IMR-90 (cell line): ENCODE data around the gene SEC31B. TPM values are rescaled to one million over a fixed set of nuclear protein-coding genes. Genes with fewer than 3 reads are reported as not detected.

Experiments used
- ATAC-seq: fragments of 200-7000 bp; cut with Tn5 transposase; 2 replicates; pipeline ENCODE4 v1.9.1; 2020; ENCODE audit warnings: low read depth, mild to moderate bottlenecking, moderate library complexity
- BruUV-seq: library from RNA; stranded (reverse); fragments of 400-500 nt; replicated peaks from 2 replicates; lab custom pipeline; 2021; lab: Mats Ljungman, UMichigan
- CTCF ChIA-PET: fragments of 300-600 bp; formaldehyde crosslinking; extraction: SDS; loops from one replicate; lab custom pipeline; 2021; ENCODE audit warnings: antibody characterized with exemption; lab: Yijun Ruan, JAX
- POLR2A ChIA-PET: fragments of 300-600 bp; sonication (Branson Sonifier 250); formaldehyde crosslinking; loops from one replicate; lab custom pipeline; 2022; ENCODE audit warnings: antibody characterized with exemption; ENCODE audit not compliant: unreplicated experiment; lab: Charles Lee
- DNase-seq: peaks from one replicate; pipeline ENCODE4 v3.0.0; 2013
- H2AFZ ChIP-seq: replicated peaks from 2 replicates; pipeline ENCODE3; 2013; ENCODE audit warnings: low read length, mild to moderate bottlenecking; ENCODE audit not compliant: poor library complexity
- H2AK5ac ChIP-seq: 2 replicates; pipeline ENCODE4 v1.6.1; 2013; ENCODE audit warnings: low read depth, low read length, inconsistent platforms
- H2AK9ac ChIP-seq: replicated peaks from 2 replicates; pipeline ENCODE3; 2013; ENCODE audit warnings: mild to moderate bottlenecking, low read depth, low read length, moderate library complexity; ENCODE audit not compliant: poor library complexity
- H2BK120ac ChIP-seq: 2 replicates; pipeline ENCODE4 v1.6.1; 2013; ENCODE audit warnings: low read depth, low read length, inconsistent platforms
- H2BK15ac ChIP-seq: 3 replicates; pipeline ENCODE4 v1.6.1; 2013; ENCODE audit warnings: low read depth, low read length, inconsistent platforms
- H2BK20ac ChIP-seq: 2 replicates; pipeline ENCODE4 v1.6.1; 2013; ENCODE audit warnings: low read depth, mild to moderate bottlenecking, inconsistent platforms, low read length, moderate library complexity
- H2BK5ac ChIP-seq: 2 replicates; pipeline ENCODE4 v1.6.1; 2013; ENCODE audit warnings: mild to moderate bottlenecking, low read depth, low read length, inconsistent platforms; ENCODE audit not compliant: poor library complexity, severe bottlenecking
- H3K14ac ChIP-seq: replicated peaks from 2 replicates; pipeline ENCODE4 v1.6.1; 2013; ENCODE audit warnings: low read depth, low read length, inconsistent platforms
- H3K18ac ChIP-seq: 2 replicates; pipeline ENCODE4 v1.6.1; 2013; ENCODE audit warnings: low read depth, low read length, control low read depth
- H3K23ac ChIP-seq: 2 replicates; pipeline ENCODE4 v1.6.1; 2013; ENCODE audit warnings: low read depth, low read length, inconsistent platforms
- H3K27ac ChIP-seq: 2 replicates; pipeline ENCODE4 v1.5.1; 2013; ENCODE audit warnings: mild to moderate bottlenecking, control low read depth, low read length; ENCODE audit not compliant: insufficient read depth
- H3K27me3 ChIP-seq: 2 replicates; pipeline ENCODE4 v1.6.1; 2013; ENCODE audit warnings: low read length; ENCODE audit not compliant: control insufficient read depth, insufficient read depth
- H3K36me3 ChIP-seq: 2 replicates; pipeline ENCODE4 v1.6.1; 2013; ENCODE audit warnings: low read length, mixed read lengths; ENCODE audit not compliant: control insufficient read depth, insufficient read depth
- H3K4ac ChIP-seq: 2 replicates; pipeline ENCODE4 v1.6.1; 2013; ENCODE audit warnings: low read depth, low read length, inconsistent platforms
- H3K4me1 ChIP-seq: 2 replicates; pipeline ENCODE4 v1.6.1; 2013; ENCODE audit warnings: low read length, mixed read lengths; ENCODE audit not compliant: control insufficient read depth, insufficient read depth
- H3K4me2 ChIP-seq: 2 replicates; pipeline ENCODE4 v1.6.1; 2013; ENCODE audit warnings: low read depth, mild to moderate bottlenecking, control low read depth, low read length, moderate library complexity
- H3K4me3 ChIP-seq: 2 replicates; pipeline ENCODE4 v1.5.1; 2013; ENCODE audit warnings: low read depth, mild to moderate bottlenecking, control low read depth, low read length, moderate library complexity; ENCODE audit not compliant: insufficient read depth
- H3K56ac ChIP-seq: 2 replicates; pipeline ENCODE4 v1.6.1; 2013; ENCODE audit warnings: low read length, inconsistent platforms; ENCODE audit not compliant: insufficient read depth; ENCODE audit errors: extremely low read depth
- H3K79me1 ChIP-seq, 2 experiments: 2 replicates each; pipeline ENCODE4 v1.6.1; 2013; ENCODE audit warnings: low read length in 2 of 2, inconsistent platforms in 1 of 2, low read depth in 1 of 2
- H3K9ac ChIP-seq: 2 replicates; pipeline ENCODE4 v1.6.1; 2013; ENCODE audit warnings: low read depth, low read length, control low read depth
- H3K9me1 ChIP-seq: 2 replicates; pipeline ENCODE4 v1.6.1; 2013; ENCODE audit warnings: low read length, inconsistent platforms; ENCODE audit not compliant: insufficient read depth
- H3K9me3 ChIP-seq: 2 replicates; pipeline ENCODE4 v1.6.1; 2013; ENCODE audit warnings: low read length; ENCODE audit not compliant: control insufficient read depth, insufficient read depth
- H4K20me1 ChIP-seq: 2 replicates; pipeline ENCODE4 v1.6.1; 2013; ENCODE audit warnings: low read length, inconsistent platforms; ENCODE audit not compliant: insufficient read depth
- H4K5ac ChIP-seq: 2 replicates; pipeline ENCODE4 v1.6.1; 2013; ENCODE audit warnings: mild to moderate bottlenecking, low read depth, low read length, control low read depth
- H4K8ac ChIP-seq, 2 experiments: 2 replicates each; pipeline ENCODE4 v1.6.1; 2013; ENCODE audit warnings: low read depth in 2 of 2, low read length in 2 of 2, control low read depth in 1 of 2, inconsistent platforms in 1 of 2
- H4K91ac ChIP-seq: 2 replicates; pipeline ENCODE4 v1.6.1; 2013; ENCODE audit warnings: low read depth, low read length, inconsistent platforms; ENCODE audit not compliant: insufficient read depth
- FOS ChIP-seq: fragments of 150-350 bp; IDR thresholded peaks from 2 replicates; pipeline ENCODE4 v1.6.1; 2016; ENCODE audit warnings: low read depth, low read length
- RFX5 ChIP-seq: IDR thresholded peaks from 2 replicates; pipeline ENCODE4 v1.8.0; 2012; ENCODE audit warnings: low read depth, mild to moderate bottlenecking, low read length, moderate library complexity
- WGBS, 2 experiments: methylation state at CpG; one replicate each; pipeline versions ENCODE4 v1.1.5 to v1.1.7; 2013; ENCODE audit warnings: missing lambda C conversion rate in 2 of 2; ENCODE audit not compliant: insufficient read length in 1 of 2; ENCODE audit errors: extremely low coverage in 2 of 2; 5-methylcytosine and 5-hydroxymethylcytosine counted together
- dilution Hi-C: fragments of 300-500 bp; cut with HindIII; formaldehyde crosslinking; loops from one replicate; pipeline ENCODE4 v1.14.3; 2018; ENCODE audit warnings: low sequenced_read_pairs; ENCODE audit not compliant: unreplicated experiment
- in situ Hi-C: fragments of 300-500 bp; cut with MboI; formaldehyde crosslinking; loops from 3 replicates; pipeline ENCODE4 v1.14.3; 2019; ENCODE audit warnings: low sequenced_read_pairs, inconsistent platforms, mixed read lengths
- intact Hi-C: fragments of 100-400 bp; cut with micrococcal nuclease; formaldehyde crosslinking; loops from 2 replicates; pipeline ENCODE4 v1.10.0; 2022
- polyA plus RNA-seq, 3 experiments: library from polyadenylated mRNA; depleted of rRNA; stranded (reverse); fragments of >200 nt; gene quantifications; 2 replicates each; pipeline ENCODE4 v1.2.3, GENCODE V29; 2012; ENCODE audit warnings: low replicate concordance in 1 of 3
- total RNA-seq: library from RNA; depleted of rRNA; stranded (reverse); fragments of >200 nt; gene quantifications from 2 replicates; pipeline ENCODE4 v1.2.3, GENCODE V29; 2012

The SEC31B gene
- total and polyA plus RNA-seq, 2 of the 4 experiments (the other 2 are of a cell fraction), result 1.3 to 8.1 TPM

GRCh38 chr10:100520811-100521210 is 1.1 kb upstream of the SEC31B start:
- no peak overlapping the region for H3K23ac ChIP-seq
- no peak overlapping the region; the same call in 1 of the 2 replicates for H2BK120ac ChIP-seq
- H2BK5ac ChIP-seq, result peak overlapping the region; percentile 46
- H3K4me1 ChIP-seq, result peaks cover 5% of the 10 kb centered on the region; the same call in 1 of the 2 replicates
- WGBS, 2 experiments, result no CpG with 5 or more reads among the region's 3 CpGs
- H4K20me1 ChIP-seq, result no peaks in the 10 kb centered on the region
- no peak overlapping the region for H2AFZ ChIP-seq
- ChIA-PET CTCF (interaction anchor here (0.6 kb wide), 1 partner anchor 184 kb away, joined by 3 read pairs; no protein-coding TSS in a partner anchor), POLR2A (interaction anchor here (0.7 kb wide), 1 partner anchor 12 kb away, joined by 6 read pairs; no protein-coding TSS in a partner anchor)
- BruUV-seq, result no TSS peak
- no peak overlapping the region for H3K27ac ChIP-seq
- H3K56ac ChIP-seq, result no peak overlapping the region
- H2BK20ac ChIP-seq, result no peak overlapping the region
- no peak overlapping the region for H2AK9ac ChIP-seq
- 0 out of 4 replicates have a peak overlapping the region, but pooled peaks of 1 of the 2 experiments have one; percentile 16 for H4K8ac ChIP-seq
- no peak overlapping the region for H2BK15ac ChIP-seq
- in situ Hi-C loops, result no loop called here
- no peak overlapping the region for H3K9ac ChIP-seq
- H3K27me3 ChIP-seq, result no peaks in the 10 kb centered on the region
- ATAC-seq (peak; percentile 33), DNase-seq (peak; percentile 77)
- dilution Hi-C loops, result no loop called here
- no peak overlapping the region for H3K4ac ChIP-seq
- 0 out of 2 replicates have a peak, but pooled peaks cover 3% of the 10 kb centered on the region for H3K9me1 ChIP-seq
- no peak overlapping the region; the same call in 1 of the 2 replicates for H3K4me2 ChIP-seq
- peaks cover 0 to 6% of the 10 kb centered on the region in 2 experiments; a peak in 1 of 4 replicates for H3K79me1 ChIP-seq
- no peak overlapping the region for H2AK5ac ChIP-seq
- intact Hi-C loops, result no loop called here
- no peak overlapping the region for H3K4me3 ChIP-seq
- no peak overlapping the region for H4K91ac ChIP-seq
- peaks cover 15% of the 10 kb centered on the region for H3K36me3 ChIP-seq
- TF ChIP-seq RFX5 (no peak), FOS (no peak)
- H3K9me3 ChIP-seq, result no peaks in the 10 kb centered on the region
- no peak overlapping the region for H3K18ac ChIP-seq
- no peak overlapping the region for H4K5ac ChIP-seq
- no peak overlapping the region for H3K14ac ChIP-seq
